ENCODE results near the gene VWA7.

Gene VWA7

DNA sequence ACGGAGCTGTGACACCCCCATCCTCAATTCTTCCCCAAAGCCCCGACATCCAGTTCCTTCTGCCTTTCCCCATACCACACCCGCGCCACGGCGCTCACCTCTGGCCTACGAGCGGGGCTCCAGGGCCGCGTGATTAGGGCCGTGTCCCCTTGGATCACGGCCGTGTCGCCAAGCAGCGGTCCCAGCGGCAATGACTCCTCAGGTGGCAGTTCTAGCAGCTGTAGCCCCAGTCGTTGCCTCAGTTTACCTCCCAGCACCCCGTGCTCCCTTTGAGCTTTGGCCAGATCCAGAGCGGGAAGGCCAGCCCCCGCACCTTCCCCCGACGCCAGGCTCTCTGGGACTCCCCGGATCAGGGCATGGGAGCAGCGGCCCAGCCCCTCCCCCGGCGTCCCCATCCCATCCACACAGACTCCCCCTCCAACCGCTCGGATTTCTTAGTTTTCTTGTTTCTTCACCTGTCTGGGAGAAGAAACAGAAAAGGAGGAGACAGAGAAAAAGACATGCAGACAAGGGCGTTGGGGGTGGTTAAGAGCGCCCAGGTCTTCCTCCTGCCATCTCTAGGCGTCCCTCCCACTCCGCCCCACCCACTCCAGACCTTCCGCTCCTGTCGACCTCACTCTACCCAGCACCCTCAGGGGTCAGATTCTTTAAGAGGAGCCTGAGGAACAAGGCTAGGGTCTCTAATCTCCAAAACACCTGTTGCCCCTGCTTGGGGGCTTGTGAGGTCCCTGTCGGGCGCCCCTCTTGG, 48.2 kb downstream of the VWA7 start, which contains the start of gene DDAH2:
Gene DDAH2 (minus strand): TSS at position 533 of the 748 bp plus-strand sequence. CDS start 138 bp downstream, at position 395.
- DNase-seq = no peak

DNA sequence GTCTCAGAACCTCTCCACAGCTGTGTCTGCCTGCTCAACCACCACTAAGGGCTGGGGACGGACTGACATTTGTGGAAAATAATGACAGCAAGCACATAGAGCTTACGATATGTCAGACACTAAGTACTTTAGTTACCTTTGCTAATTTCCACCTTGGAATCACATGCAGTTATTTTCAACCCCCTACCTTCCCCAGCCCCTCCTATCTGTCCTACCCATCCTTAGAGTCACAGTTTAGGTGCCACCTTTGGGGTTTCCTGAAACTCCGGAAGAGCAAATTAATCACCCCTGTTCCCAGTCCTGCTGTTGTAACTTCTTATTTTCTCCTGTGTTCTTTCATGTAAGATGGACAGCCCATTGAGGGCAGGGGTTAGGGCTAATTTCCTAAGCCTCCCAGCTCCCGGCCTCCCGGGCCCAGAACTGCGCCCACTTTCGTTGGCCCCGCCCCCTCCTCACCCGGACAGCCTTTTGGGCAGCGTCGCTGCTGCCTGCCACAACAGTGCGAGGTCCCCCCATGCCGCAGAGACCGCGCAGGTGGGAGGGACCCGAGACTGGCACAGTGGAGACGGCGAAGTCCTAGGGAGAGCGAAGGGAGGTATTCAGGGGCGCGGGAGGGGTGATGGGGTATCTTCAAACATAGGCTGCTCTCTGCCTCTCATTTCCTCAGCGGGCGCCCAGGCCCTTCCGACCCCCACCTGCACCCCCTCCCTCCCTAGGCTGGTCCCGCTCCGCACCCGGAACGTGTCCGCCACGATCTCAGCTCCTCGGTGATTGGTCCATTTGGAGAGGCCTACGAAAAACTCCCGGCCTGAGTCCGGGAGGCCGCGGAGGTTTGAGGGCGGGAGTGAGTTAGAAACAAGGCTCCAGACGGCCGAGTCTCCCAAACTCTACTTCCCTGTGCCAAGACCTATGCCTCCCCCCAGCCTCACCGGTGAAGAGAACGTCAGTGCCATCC, 49.1 kb downstream of the VWA7 start:
- DNase-seq = no peak

DNA sequence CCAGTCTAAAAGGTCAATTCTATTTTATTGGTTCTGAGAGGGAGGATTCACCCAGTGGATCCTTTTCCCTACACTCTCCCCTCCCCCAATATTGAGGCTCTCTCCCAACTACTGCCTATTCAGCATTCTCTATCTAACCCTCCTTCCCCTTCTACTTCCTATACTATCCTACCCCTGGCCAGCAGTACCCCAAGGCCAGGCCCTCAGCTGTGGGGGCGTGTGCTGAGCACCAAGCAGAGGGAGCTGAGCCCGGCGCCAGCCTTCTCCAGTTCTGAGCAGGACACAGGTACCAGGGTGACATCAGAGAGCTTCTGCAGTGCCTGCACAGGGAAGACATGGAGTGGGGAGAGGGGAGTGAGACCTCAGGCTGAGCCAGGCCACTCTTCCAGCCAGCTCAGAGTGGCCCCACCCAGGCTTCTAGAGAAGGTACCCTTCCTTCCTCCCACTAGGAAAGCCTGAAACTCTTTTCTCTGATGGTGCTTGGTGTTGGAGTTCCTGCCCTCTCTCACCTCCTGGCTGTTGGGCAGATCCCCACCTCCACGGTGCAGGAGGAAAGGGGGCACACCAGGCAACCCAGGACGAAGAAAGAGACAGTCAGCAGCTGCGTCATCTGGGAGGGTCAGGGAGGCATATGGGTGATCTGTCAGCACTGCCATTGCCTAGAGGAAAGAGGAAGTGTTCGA, 50.0 kb downstream of the VWA7 start:
- peak in 1 of 5 donors; percentile 56 for DNase-seq

DNA sequence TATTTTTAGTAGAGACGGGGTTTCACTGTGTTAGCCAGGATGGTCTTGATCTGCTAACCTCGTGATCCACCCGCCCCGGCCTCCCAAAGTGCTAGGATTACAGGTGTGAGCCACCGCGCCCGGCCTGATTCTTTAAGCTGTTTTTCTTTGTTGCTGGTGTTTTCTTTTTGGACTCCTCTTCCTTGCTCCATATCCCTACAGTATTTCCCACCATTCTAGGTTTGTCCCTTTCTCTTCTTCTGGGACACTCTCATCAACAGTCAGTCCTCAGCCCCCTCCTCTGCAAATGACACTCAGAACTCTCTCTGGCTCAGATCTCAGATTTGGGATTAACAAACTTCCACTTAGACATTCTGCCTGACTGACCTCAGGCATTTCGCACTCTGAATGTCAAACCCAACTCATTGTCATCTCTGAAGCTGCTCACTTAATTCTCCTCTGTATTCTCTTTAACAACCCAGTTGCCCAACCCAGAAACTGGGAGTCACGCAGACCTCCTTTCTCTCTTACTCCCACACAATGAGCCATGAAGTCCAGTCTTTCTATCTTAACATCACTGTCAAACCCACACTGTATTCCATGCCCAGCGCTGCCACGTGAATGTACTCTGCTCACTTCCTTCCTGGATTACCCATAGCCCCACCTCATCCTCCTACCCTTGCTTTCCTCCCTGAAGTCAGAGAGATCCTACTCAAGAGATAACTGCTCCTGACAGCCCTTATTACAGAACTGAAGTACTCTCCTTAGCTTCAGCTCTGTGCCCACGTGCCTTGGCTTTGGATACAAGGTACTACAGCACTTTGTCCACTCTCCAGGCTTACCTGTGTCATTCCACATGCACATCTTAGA, 51.4 kb downstream of the VWA7 start:
- DNase-seq = no peak

DNA sequence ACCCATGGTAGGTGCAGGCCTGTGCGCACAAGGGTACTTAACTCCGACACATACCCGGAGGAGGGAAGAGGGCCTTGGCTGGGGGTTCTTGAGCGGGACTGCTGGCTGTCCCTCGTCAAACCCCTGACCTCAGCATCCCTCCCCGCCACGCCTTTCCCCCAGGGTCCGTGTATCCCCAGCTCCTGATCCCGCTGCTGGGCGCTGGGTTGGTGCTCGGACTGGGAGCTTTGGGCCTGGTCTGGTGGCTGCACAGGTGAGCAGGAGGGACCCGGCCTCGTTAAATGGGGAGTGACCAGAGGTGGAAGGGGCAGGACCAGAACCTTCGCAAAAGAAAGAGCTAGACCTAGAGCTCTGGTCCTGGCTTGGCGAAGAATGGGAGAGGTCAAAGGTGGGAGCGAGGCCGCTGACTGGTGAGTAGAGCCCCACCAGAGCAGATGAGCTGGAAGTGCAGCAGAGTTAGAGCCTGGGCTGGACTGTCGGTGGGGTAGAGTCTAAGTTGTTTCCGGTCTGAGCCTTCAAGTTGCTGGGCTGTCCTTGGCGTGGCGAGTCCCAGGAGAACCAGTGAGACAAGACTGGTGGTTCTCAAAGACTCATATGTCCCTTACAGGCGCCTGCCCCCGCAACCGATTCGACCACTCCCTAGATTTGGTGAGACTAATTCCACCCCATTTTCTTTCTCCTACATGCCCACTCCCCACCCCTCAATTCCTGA, 53.0 kb downstream of the VWA7 start:
- no peak for DNase-seq

DNA sequence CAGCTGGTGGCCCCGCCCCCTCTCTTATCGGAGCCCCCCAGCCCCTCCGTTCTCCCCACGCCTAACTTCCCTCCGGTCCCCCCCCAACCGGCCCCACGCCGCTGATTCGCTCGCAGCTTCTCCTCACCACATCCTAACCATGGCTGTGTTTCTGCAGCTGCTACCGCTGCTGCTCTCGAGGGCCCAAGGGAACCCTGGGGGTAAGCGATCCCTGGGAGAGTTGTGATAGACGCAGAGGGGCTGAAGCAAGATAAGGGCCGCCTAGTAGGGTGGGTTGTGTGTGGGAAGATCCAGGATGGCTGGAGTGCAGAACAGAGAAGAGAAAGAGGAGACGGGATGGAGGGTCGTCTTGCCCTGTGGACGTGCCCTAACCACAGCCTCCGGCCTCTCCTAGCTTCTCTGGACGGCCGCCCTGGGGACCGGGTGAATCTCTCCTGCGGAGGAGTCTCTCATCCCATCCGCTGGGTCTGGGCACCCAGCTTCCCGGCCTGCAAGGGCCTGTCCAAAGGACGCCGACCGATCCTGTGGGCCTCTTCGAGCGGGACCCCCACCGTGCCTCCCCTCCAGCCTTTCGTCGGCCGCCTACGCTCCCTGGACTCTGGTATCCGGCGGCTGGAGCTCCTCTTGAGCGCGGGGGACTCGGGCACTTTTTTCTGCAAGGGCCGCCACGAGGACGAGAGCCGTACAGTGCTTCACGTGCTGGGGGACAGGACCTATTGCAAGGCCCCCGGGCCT, 53.7 kb downstream of the VWA7 start, which contains the start of gene MPIG6B:
Gene MPIG6B (plus strand): TSS at position 129 of the 735 bp plus-strand sequence. CDS start 11 bp downstream, at position 140.
- no peak for DNase-seq

DNA sequence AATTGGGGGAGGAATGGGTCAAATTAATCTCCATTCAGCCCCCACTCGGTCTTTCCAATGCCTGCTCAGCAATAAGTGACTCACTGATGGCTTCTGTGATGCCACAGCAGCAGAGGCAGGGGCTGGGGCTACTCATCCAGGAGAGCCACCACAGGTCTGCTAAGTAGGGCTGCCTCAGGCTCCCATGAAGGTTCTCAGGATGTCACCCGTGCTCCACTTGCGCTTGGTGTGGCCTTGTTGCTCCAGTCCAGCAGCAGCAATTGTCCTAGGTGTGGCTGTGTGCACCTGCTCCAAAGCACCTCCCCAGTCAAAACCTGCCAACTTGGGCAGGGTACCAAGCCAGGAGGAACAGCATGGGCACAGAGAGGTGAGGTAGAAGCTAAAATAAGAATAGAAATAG, 55.0 kb downstream of the VWA7 start:
- no peak for DNase-seq

DNA sequence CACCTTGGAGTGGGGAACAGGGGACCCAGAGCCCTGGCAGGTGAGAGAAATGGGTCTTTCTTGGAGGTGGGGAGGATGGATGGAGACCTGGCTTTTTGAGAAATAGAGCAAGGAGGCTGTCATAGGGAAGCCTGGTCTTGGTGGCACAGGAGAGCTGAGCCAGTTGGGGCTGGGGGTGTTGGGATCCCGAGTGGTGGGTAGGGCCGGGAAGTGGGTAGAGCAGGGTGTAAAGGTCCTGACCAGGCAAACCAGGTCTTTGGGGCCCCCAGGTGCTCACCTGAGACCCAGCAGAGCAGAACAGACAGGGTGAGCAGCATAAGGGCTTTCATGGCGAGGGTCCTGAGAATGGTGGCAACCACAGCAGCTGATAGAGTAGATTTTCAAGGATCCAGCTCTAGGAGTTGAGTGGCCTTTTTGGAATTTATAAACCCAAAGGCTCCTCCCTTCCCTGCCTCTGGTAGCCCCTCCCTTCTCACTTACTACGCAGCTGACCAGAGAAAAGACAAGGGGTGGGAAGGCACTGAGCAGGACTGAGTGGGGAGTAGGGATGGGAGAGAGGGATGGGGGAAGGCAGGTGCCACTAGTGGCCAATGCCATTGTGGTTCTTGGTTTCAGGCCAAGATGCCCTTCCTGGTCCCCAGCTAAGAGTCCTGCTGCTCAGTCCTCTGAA, 55.6 kb downstream of the VWA7 start, which contains the start of gene LY6G6C:
Gene LY6G6C (minus strand): TSS at position 396 of the 670 bp plus-strand sequence. CDS start 67 bp downstream, at position 329.
- no peak for DNase-seq

DNA sequence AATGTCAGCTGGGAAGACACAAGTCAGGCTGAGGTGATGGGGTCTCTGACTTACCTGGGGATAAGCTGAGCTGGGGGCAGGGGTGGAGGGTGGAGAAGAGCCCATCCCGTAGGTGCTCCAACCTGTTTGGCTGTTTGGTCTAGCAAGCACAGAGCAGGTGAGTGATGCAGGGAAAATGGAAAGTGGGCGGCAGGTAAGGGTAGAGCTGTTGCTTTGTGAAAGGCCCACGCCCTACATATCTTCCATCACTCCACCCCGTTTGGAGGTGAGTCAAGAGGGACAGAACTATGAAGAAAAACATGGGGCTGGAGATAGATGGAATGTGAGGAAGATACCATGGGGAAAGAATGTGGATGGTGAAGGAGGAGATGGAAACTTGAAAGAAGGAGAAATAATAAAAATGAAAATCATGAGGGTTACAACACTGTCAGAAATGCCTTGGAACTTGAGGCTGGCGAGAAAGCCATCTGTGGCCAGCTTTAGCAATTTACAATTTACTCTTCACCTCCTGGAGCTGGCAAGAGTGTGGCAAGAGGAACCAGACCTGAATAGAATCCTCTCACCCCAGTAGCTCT, 56.8 kb downstream of the VWA7 start:
- no peak for DNase-seq

DNA sequence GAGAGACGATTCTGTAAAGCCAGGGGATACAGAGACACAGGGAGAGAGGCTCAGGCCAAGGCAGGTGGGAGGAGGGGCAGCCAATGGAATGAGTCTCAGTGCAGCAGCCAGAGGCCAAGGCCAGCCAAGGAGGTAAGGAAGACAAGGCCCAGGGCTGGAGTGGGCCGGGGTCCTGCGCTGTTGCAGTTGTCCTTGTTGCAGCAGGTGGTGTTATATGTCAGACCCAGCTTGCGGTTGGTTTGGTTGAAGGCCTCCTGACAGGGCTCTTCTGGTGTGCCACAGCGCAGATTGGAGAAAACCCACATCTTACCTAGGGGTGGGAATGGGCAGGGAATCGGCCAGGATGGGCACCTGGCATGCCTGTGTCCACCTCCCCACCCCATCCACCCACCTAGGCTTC, 58.1 kb downstream of the VWA7 start:
- no peak for DNase-seq

DNA sequence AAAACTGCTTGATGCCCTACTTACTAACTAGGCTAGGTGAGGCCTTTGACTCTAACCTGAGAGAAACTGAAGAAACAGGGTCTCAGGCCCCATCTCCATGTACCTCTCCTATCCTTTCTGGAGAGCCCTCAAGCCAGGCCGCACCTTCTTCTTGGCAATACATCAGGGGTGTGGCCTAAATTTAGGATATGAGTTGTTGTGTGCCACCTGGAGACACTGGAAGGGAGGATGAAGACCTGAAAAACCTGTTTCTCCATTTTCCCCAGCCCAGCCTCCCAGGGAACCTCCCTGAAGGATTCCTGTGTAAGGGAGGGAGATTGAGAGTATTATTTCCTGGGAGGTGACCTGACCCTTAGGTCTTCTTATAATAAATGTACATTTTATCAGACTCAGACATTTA, 58.9 kb downstream of the VWA7 start:
- DNase-seq = no peak

DNA sequence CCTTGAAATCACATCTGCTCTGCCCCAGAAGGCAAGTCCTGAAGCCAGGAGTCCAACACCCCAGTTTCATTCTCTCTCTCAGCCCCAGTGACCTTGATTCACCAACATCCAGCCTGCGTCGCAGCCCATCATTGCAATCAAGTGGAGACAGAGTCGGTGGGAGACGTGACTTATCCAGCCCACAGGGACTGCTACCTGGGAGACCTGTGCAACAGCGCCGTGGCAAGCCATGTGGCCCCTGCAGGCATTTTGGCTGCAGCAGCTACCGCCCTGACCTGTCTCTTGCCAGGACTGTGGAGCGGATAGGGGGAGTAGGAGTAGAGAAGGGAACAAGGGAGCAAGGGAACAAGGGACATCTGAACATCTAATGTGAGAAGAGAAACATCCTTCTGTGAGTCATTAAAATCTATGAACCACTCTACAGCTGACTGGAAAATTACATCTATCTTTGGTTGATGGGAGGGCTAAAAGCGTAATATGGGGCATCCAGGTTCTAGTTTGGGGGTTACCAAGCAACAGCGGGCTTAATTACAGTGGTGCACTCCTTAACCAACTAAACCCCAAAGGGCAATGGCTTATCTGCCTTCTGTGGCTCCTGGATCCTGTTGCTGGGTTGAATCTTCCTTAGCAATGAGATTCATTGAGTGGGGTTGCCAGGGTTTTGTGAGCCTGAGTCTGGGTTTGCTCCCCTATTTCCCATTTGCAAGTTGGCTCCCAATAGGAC, 59.5 kb downstream of the VWA7 start:
- DNase-seq = no peak
